Lung (tissue), 12 donors: ENCODE data around the gene CAMSAP3. TPM values are rescaled to one million over a fixed set of nuclear protein-coding genes. Genes with fewer than 3 reads are reported as not detected.

ENCODE experiments used
- ATAC-seq: fragments of 200-7000 bp; cut with Tn5 transposase; one replicate; pipeline ENCODE4 v1.9.1; 2020; ENCODE audit warnings: moderate number of reproducible peaks; ENCODE audit not compliant: insufficient read depth, low FRiP score
- DNase-seq, 3 donors: peaks; one replicate each; pipeline ENCODE4 v3.0.0-alpha.2; 2013 to 2017
- H3K27ac ChIP-seq, 2 donors: one replicate each; pipeline ENCODE4 v1.5.1; 2013; ENCODE audit warnings: mild to moderate bottlenecking in 2 of 2, moderate library complexity in 2 of 2, control low read depth in 1 of 2, inconsistent platforms in 1 of 2, low read depth in 1 of 2, low read length in 1 of 2
- H3K27me3 ChIP-seq, 3 donors: one replicate each; pipeline ENCODE4 v1.5.1; 2013; ENCODE audit warnings: low read length in 2 of 3; ENCODE audit not compliant: control insufficient read depth in 3 of 3, insufficient read depth in 3 of 3
- H3K36me3 ChIP-seq, 4 donors: one replicate each; pipeline ENCODE4 v1.5.1; 2013; ENCODE audit warnings: low read length in 4 of 4, mild to moderate bottlenecking in 1 of 4, moderate library complexity in 1 of 4; ENCODE audit not compliant: control insufficient read depth in 4 of 4, insufficient read depth in 4 of 4
- H3K4me1 ChIP-seq, 5 donors: one replicate each; pipeline ENCODE4 v1.5.1; 2013; ENCODE audit warnings: low read length in 5 of 5, mild to moderate bottlenecking in 2 of 5, moderate library complexity in 1 of 5; ENCODE audit not compliant: control insufficient read depth in 5 of 5, insufficient read depth in 5 of 5
- H3K4me3 ChIP-seq: one replicate; pipeline ENCODE4 v1.5.1; 2013; ENCODE audit warnings: mild to moderate bottlenecking, control low read depth, moderate library complexity
- H3K9ac ChIP-seq, 2 donors: one replicate each; pipeline ENCODE4 v1.5.1; 2013; ENCODE audit warnings: low read length in 2 of 2, control low read depth in 1 of 2; ENCODE audit not compliant: insufficient read depth in 1 of 2
- H3K9me3 ChIP-seq, 4 donors: one replicate each; pipeline ENCODE4 v1.5.1; 2013; ENCODE audit warnings: low read length in 3 of 4, mild to moderate bottlenecking in 1 of 4, moderate library complexity in 1 of 4; ENCODE audit not compliant: control insufficient read depth in 4 of 4, insufficient read depth in 3 of 4
- WGBS, 2 donors: extraction: QIAGEN DNeasy Blood & Tissue Kit; methylation state at CpG; one replicate each; pipeline ENCODE4 v1.1.7; 2013; 5-methylcytosine and 5-hydroxymethylcytosine counted together
- polyA plus RNA-seq, 2 donors: library from polyadenylated mRNA; stranded (reverse); fragments of 200-250 nt; gene quantifications; one replicate each; pipeline ENCODE4 v1.2.1, GENCODE V29; 2013
- total RNA-seq, 2 donors: library from RNA; depleted of rRNA in 1 of 2; stranded (reverse); fragments of >200 nt in 1 of 2; gene quantifications; one replicate each; pipeline ENCODE4 v1.2.1, GENCODE V29; 2014 to 2021
- TF ChIP-seq, protein P1 (sequence below): IDR thresholded peaks from 2 replicates; pipeline ENCODE4 v1.5.1; 2012; ENCODE audit warnings: mild to moderate bottlenecking; ENCODE audit errors: control extremely low read depth, extremely low read depth
- donor health status: control.
- donor health status: control.
- donor health status: Bipolar disorder and iron deficiency.
- donor health status: healthy.
- donor health status: DM: yes; HTN: yes; CAD: no.

Gene CAMSAP3
- total and polyA plus RNA-seq, 4 donors, result 9.2 to 30.4 (median 19.2) TPM

DNA sequence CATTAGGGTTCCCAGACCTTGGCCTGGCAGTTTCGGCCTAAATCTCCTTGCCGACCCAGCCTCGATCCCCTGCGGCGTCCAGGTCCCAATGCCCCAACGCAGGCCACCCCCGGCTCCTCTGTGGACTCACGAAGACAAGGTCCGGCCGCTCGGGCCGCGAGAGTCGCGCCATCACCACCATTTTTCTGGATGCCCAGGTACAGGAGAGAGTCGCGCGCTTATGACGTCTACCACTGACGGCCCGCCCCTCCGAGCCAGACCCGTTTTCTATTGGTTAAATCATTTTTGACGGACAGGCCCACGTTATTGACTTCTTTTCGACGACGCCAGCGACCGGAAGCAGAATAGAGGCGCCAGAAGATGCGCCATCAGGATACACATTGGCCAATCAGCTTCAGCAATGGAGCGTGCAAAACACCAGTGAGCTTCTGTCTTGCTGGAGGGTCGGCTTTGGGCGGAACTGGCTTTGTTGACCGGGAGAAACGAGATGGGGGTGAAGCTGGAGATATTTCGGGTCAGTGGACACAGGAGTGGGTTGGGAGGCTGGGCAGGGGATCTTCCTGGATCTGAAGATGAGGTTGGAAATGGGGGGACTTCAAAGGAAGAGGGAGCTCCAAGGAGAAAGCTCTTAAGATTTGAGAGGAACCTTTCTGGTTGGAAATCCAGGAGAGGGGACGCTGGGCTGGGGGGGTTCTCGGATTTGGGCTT lies 33.8 kb downstream of the CAMSAP3 start, which contains the start of the genes PET100 and XAB2:
Gene PET100, plus strand, starts transcription at position 447 of the 708 bp plus-strand sequence. Its CDS starts 41 bp downstream, at position 488.
Gene XAB2, minus strand, starts transcription at position 199 of the 708 bp plus-strand sequence. Its CDS starts 18 bp downstream, at position 181.
- Histone ChIP-seq H3K27me3 (no peaks in the 10 kb centered on the region), H3K4me1 (peaks cover 7 to 19% (median 12%) of the 10 kb centered on the region in 5 donors), H3K9me3 (no peaks in the 10 kb centered on the region), H3K36me3 (peaks cover 0 to 35% (median 12%) of the 10 kb centered on the region in 4 donors), H3K27ac (peak within 1 kb of the TSS; percentile 73 to 87), H3K4me3 (peak within 1 kb of the TSS; percentile 81), H3K9ac (peak within 1 kb of the TSS; percentile 93 to 99)
- ATAC-seq, result peak; percentile 98
- TF ChIP-seq, protein P1, sequence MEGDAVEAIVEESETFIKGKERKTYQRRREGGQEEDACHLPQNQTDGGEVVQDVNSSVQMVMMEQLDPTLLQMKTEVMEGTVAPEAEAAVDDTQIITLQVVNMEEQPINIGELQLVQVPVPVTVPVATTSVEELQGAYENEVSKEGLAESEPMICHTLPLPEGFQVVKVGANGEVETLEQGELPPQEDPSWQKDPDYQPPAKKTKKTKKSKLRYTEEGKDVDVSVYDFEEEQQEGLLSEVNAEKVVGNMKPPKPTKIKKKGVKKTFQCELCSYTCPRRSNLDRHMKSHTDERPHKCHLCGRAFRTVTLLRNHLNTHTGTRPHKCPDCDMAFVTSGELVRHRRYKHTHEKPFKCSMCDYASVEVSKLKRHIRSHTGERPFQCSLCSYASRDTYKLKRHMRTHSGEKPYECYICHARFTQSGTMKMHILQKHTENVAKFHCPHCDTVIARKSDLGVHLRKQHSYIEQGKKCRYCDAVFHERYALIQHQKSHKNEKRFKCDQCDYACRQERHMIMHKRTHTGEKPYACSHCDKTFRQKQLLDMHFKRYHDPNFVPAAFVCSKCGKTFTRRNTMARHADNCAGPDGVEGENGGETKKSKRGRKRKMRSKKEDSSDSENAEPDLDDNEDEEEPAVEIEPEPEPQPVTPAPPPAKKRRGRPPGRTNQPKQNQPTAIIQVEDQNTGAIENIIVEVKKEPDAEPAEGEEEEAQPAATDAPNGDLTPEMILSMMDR, result no peak
- peak; percentile 99 to 100 (median 99) for DNase-seq
- WGBS, 2 donors, result 1% methylated on average over 40 of the region's 40 CpGs

- H3K9ac ChIP-seq, result no peak overlapping the region
- no peak for DNase-seq
- no peak overlapping the region for H3K27ac ChIP-seq
- no peak overlapping the region for H3K4me3 ChIP-seq
- peaks cover 0 to 3% (median 0%) of the 10 kb centered on the region in 3 donors for H3K27me3 ChIP-seq
- peaks cover 7 to 21% (median 12%) of the 10 kb centered on the region in 5 donors for H3K4me1 ChIP-seq
- TF ChIP-seq, protein P1, result no peak
- peaks cover 0 to 18% (median 7%) of the 10 kb centered on the region in 4 donors for H3K36me3 ChIP-seq
- 94 to 98% methylated on average over 12 of the region's 12 CpGs for WGBS, 2 donors
- H3K9me3 ChIP-seq, result no peaks in the 10 kb centered on the region
- ATAC-seq, result no peak
Measured at GRCh38 chr19:7631577-7631976, 35.9 kb downstream of the CAMSAP3 start.

DNA sequence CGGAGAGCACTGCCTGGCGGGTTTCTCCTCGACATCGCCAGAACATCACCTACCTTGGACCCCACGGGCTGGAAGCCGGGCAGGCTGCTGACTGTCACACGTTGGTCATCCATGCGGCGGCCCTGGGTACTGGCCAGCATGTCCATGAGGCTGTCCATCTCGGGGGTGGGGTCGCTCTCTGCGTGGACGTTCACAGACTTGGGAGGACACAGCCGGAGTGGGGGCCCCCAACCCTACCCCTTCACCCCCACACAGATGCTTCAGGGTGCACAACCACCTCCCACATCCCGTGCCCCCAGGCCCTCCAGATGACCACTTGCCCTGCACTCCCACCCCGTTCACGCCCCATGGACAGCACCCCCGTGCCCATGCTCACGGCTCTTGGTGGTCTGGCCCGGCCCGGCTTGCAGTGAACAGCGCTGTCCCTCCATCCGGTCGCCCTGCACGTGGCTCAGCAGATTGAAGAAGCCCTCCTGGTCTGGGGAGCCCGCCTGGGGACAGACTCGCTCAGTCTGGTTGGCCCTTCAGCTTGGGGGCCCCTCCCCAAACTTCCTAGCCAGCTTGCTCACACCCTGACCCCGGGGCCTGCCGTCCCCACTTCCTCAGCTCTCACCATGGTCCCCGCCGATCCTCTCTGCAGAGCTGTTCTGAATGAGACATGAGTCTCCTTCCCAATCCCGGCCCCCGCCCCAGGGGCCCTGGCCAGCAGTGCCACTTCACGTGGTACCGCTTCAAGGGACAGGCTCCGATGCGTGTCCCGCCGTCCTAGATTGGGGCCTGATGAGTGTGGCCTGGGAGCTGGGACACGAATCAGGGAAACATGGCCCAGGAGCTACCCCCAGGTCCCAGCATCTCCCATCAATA lies 36.9 kb downstream of the CAMSAP3 start:
- DNase-seq, result no peak
- TF ChIP-seq, protein P1, result no peak
- no peak for ATAC-seq
- H3K4me3 ChIP-seq, result no peak overlapping the region
- no peak overlapping the region for H3K9ac ChIP-seq
- no peaks in the 10 kb centered on the region for H3K9me3 ChIP-seq
- no peak overlapping the region for H3K27ac ChIP-seq
- WGBS, 2 donors, result 93 to 95% methylated on average over 40 of the region's 40 CpGs
- peaks cover 0 to 10% (median 2%) of the 10 kb centered on the region in 4 donors for H3K36me3 ChIP-seq
- peaks cover 7 to 22% (median 12%) of the 10 kb centered on the region in 5 donors for H3K4me1 ChIP-seq
- peaks cover 0 to 3% (median 0%) of the 10 kb centered on the region in 3 donors for H3K27me3 ChIP-seq
